A549 (cell line): ENCODE results near the gene DMBT1. TPM values are rescaled to one million over a fixed set of nuclear protein-coding genes. Genes with fewer than 3 reads are reported as not detected.
A peak's percentile ranks its signal among the peaks of the same experiment; 100 is the strongest.

Experiments
- ATAC-seq, 2 experiments: fragments of 200-7000 bp in 1 of 2; fragments of >200 bp in 1 of 2; cut with Nextera tagmentation in 1 of 2; cut with Tn5 transposase in 1 of 2; 3 replicates each; pipeline versions ENCODE4 v1.8.0 to v1.9.1; 2018 to 2020; ENCODE audit warnings: mild to moderate bottlenecking in 1 of 2, moderate library complexity in 1 of 2
- CTCF ChIA-PET: fragments of 300-600 bp; sonication (Branson Sonifier 250); formaldehyde crosslinking; extraction: SDS; loops from one replicate; lab custom pipeline; 2021; ENCODE audit warnings: antibody characterized with exemption, inconsistent platforms; lab: Yijun Ruan, JAX
- POLR2A ChIA-PET: fragments of 350-600 bp; formaldehyde crosslinking; extraction: SDS; loops from one replicate; lab custom pipeline; 2021; ENCODE audit warnings: antibody characterized with exemption, inconsistent platforms; lab: Yijun Ruan, JAX
- DNase-seq, 2 experiments: peaks; one replicate each; pipeline versions ENCODE4 v3.0.0 to v3.0.0-alpha.2; 2011 to 2016; ENCODE audit warnings: low read depth in 1 of 2, low spot score in 1 of 2
- FAIRE-seq: peaks from 2 replicates; lab custom pipeline; 2011; peaks lifted over from hg19 to GRCh38; lab: Jason Lieb, UNC
- H3K27ac ChIP-seq, 2 experiments: fragments of >200 bp; sonication (Bioruptor Twin); formaldehyde crosslinking; 3 replicates each; pipeline ENCODE4 v1.5.1; 2016 to 2017
- H3K4me1 ChIP-seq: fragments of >200 bp; sonication (Bioruptor Twin); formaldehyde crosslinking; 3 replicates; pipeline ENCODE4 v1.6.1; 2016
- H3K4me2 ChIP-seq: fragments of >200 bp; sonication (Bioruptor Twin); formaldehyde crosslinking; 3 replicates; pipeline ENCODE4 v1.6.1; 2016
- H3K4me3 ChIP-seq: fragments of >200 bp; sonication (Bioruptor Twin); formaldehyde crosslinking; 3 replicates; pipeline ENCODE4 v1.5.1; 2016
- H3K9me3 ChIP-seq: fragments of >200 bp; sonication (Bioruptor Twin); formaldehyde crosslinking; 3 replicates; pipeline ENCODE4 v1.6.1; 2016
- CBX8 ChIP-seq: fragments of 200-600 bp; sonication (generic); IDR thresholded peaks from 2 replicates; pipeline ENCODE4 v1.6.1; 2016
- CHD2 ChIP-seq: fragments of 150-350 bp; IDR thresholded peaks from 2 replicates; pipeline ENCODE4 v1.6.1; 2014; ENCODE audit warnings: low read length; ENCODE audit not compliant: partially characterized antibody
- CHD4 ChIP-seq: fragments of 200-600 bp; sonication (generic); IDR thresholded peaks from 2 replicates; pipeline ENCODE4 v1.6.1; 2016; ENCODE audit warnings: antibody characterized with exemption, mild to moderate bottlenecking, borderline replicate concordance
- EHF ChIP-seq: fragments of 250-450 bp; sonication (Bioruptor Pico); IDR thresholded peaks from 2 replicates; pipeline ENCODE4 v1.5.0; 2020; ENCODE audit warnings: mild to moderate bottlenecking
- EP300 ChIP-seq, 2 experiments: fragments of >200 bp; sonication (Bioruptor Twin); formaldehyde crosslinking; IDR thresholded peaks; 2 replicates in 1 of 2; 3 replicates in 1 of 2; pipeline ENCODE4 v1.6.1; 2016 to 2017
- FOSB ChIP-seq: fragments of 250-450 bp; sonication (Bioruptor Pico); IDR thresholded peaks from 2 replicates; pipeline ENCODE4 v1.5.0; 2020; ENCODE audit warnings: mild to moderate bottlenecking, moderate library complexity
- GATA3 ChIP-seq: IDR thresholded peaks from 2 replicates; pipeline ENCODE4 v1.6.1; 2012; ENCODE audit warnings: borderline replicate concordance
- HDAC2 ChIP-seq: fragments of 200-600 bp; sonication (generic); IDR thresholded peaks from 2 replicates; pipeline ENCODE4 v1.6.1; 2016
- HEYL ChIP-seq: fragments of 250-450 bp; sonication (Bioruptor Pico); IDR thresholded peaks from 2 replicates; pipeline ENCODE4 v1.8.0; 2021; ENCODE audit warnings: mild to moderate bottlenecking, moderate library complexity
- JUNB ChIP-seq: fragments of >200 bp; sonication (Bioruptor Twin); formaldehyde crosslinking; IDR thresholded peaks from 2 replicates; pipeline ENCODE4 v1.6.1; 2016
- MAFK ChIP-seq: fragments of 450-650 bp; IDR thresholded peaks from 2 replicates; pipeline ENCODE4 v1.6.1; 2014; ENCODE audit not compliant: partially characterized antibody
- PHF8 ChIP-seq: fragments of 200-600 bp; sonication (generic); IDR thresholded peaks from 2 replicates; pipeline ENCODE4 v1.6.1; 2016; ENCODE audit warnings: low read depth, mild to moderate bottlenecking, antibody characterized with exemption, moderate library complexity, borderline replicate concordance
- POLR2AphosphoS2 ChIP-seq: conservative IDR thresholded peaks from 2 replicates; pipeline ENCODE4 v1.6.1; 2012; ENCODE audit warnings: low read length, improper control_type of control experiment, inconsistent platforms
- RAD21 ChIP-seq, 2 experiments: fragments of >200 bp in 1 of 2; sonication (Bioruptor Twin) in 1 of 2; formaldehyde crosslinking in 1 of 2; IDR thresholded peaks in 1 of 2; conservative IDR thresholded peaks in 1 of 2; 2 replicates in 1 of 2; 3 replicates in 1 of 2; pipeline ENCODE4 v1.6.1; 2012 to 2018; ENCODE audit warnings: inconsistent platforms in 1 of 2
- RNF2 ChIP-seq: fragments of 200-600 bp; sonication (generic); IDR thresholded peaks from 2 replicates; pipeline ENCODE4 v1.6.1; 2016; ENCODE audit warnings: low read depth, mild to moderate bottlenecking, antibody characterized with exemption, moderate library complexity, borderline replicate concordance
- ZFP36 ChIP-seq: fragments of 450-650 bp; IDR thresholded peaks from 2 replicates; pipeline ENCODE4 v1.6.1; 2014; ENCODE audit warnings: borderline replicate concordance; ENCODE audit not compliant: partially characterized antibody
- ZSCAN20 ChIP-seq: fragments of 250-450 bp; sonication (Bioruptor Pico); IDR thresholded peaks from 2 replicates; pipeline ENCODE4 v1.8.0; 2022; ENCODE audit warnings: mild to moderate bottlenecking, moderate library complexity
- WGBS: methylation state at CpG from one replicate; pipeline ENCODE4 v1.1.6; 2017; ENCODE audit errors: missing lambda C conversion rate; 5-methylcytosine and 5-hydroxymethylcytosine counted together
- polyA plus RNA-seq, 4 experiments: library from polyadenylated mRNA; depleted of rRNA in 3 of 4; stranded (reverse); fragments of >200 nt; fragmentation: RNase III in 1 of 4; extraction: RNeasy Plus Mini Kit Qiagen cat#74134 plus additional on column Dnase treatment in 1 of 4; gene quantifications; 2 replicates in 3 of 4; 3 replicates in 1 of 4; pipeline ENCODE4 v1.2.3, GENCODE V29; 2011 to 2017
- TF ChIP-seq, protein P1 (sequence below): fragments of >200 bp; sonication (Bioruptor Twin); formaldehyde crosslinking; IDR thresholded peaks from 3 replicates; pipeline ENCODE4 v1.5.1; 2016
- TF ChIP-seq, protein P2 (sequence below): fragments of >200 bp; sonication (Bioruptor Twin); formaldehyde crosslinking; IDR thresholded peaks from 2 replicates; pipeline ENCODE4 v1.6.1; 2016
- TF ChIP-seq, protein P3 (sequence below): fragments of 250-450 bp; sonication (Bioruptor Pico); IDR thresholded peaks from 2 replicates; pipeline ENCODE4 v1.5.0; 2021; ENCODE audit warnings: mild to moderate bottlenecking, moderate library complexity, borderline replicate concordance
- TF ChIP-seq, protein P4 (sequence below): fragments of 200-600 bp; sonication (generic); IDR thresholded peaks from 2 replicates; pipeline ENCODE4 v1.6.1; 2016; ENCODE audit warnings: antibody characterized with exemption, mild to moderate bottlenecking, moderate library complexity

DMBT1 gene
- polyA plus RNA-seq, 2 of the 4 experiments (the other 2 are of a cell fraction) = 0.01 to 0.03 TPM

DNA sequence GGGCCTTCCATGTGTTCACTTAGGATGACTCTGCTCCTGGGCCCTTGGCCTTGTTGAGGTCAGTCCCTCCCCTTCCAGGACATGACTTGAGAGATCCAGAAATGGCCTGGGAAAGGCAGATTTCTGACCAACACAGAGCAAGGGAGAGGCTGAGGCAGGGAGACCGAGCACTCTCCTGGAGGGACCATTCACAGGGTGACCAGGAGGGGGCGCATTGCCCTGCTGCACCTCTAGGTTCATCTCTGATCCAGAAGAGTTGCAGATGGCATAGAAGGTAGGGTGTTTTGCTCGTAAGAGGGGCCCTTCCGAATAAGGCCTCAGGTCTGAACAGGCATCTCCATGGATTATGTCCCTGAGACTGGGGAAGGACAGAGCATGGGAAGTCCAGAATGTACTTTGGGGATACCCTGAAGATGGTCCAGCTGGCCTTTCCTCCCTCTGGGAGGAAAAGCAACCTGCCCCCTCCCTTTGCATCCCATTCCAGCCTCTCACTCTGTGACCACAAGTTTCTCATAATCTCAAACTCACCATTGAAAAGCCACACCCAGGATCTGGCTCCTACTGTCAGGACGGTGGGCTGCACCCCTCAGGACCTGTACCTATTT, 6.6 kb downstream of the DMBT1 start:
- ATAC-seq (peak; percentile 33 to 81; a peak in 3 of 6 replicates), DNase-seq (peak in 1 of 2 experiments; percentile 31), FAIRE-seq (no peak)
- ChIA-PET CTCF (interaction anchor here (1.0 to 10.2 kb wide), 14 partner anchors 11 to 271 kb away, joined by 3 to 136 read pairs (median 14); no protein-coding TSS in a partner anchor), POLR2A (no interaction called here)
- no peak overlapping the region for H3K4me2 ChIP-seq
- no peak overlapping the region for H3K4me3 ChIP-seq
- no peaks in the 10 kb centered on the region for H3K9me3 ChIP-seq
- whole genome bisulfite sequencing = 24% methylated on average over 5 of the region's 5 CpGs
- H3K27ac ChIP-seq = no peak overlapping the region
- H3K4me1 ChIP-seq = 0 out of 3 replicates have a peak, but pooled peaks cover 3% of the 10 kb centered on the region
- TF ChIP-seq RAD21 (conservative IDR thresholded peaks at IDR 0.05 in 1 of 2, IDR thresholded peaks at IDR 0.05 in 1 of 2) (peak; percentile 12 to 32; a peak in 2 of 5 replicates), GATA3 (no peak)
- TF ChIP-seq, protein P1, sequence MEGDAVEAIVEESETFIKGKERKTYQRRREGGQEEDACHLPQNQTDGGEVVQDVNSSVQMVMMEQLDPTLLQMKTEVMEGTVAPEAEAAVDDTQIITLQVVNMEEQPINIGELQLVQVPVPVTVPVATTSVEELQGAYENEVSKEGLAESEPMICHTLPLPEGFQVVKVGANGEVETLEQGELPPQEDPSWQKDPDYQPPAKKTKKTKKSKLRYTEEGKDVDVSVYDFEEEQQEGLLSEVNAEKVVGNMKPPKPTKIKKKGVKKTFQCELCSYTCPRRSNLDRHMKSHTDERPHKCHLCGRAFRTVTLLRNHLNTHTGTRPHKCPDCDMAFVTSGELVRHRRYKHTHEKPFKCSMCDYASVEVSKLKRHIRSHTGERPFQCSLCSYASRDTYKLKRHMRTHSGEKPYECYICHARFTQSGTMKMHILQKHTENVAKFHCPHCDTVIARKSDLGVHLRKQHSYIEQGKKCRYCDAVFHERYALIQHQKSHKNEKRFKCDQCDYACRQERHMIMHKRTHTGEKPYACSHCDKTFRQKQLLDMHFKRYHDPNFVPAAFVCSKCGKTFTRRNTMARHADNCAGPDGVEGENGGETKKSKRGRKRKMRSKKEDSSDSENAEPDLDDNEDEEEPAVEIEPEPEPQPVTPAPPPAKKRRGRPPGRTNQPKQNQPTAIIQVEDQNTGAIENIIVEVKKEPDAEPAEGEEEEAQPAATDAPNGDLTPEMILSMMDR = peak; percentile 42

DNA sequence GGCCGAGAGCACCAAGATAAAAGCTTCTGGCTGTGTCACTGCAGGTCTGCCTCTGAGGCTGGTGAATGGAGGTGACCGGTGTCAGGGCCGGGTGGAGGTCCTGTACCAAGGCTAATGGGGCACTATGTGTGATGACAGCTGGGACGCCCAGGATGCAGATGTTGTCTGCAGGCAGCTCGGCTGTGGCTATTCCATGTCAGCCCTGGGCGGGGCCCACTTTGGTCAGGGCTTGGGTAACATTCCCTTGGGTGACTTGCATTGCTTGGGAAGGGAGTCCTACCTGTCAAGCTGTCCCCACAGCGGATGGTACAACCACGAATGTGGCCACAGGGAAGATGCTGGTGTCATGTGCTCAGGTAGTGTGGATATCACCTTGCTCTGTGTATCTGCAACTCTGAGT, 8.0 kb downstream of the DMBT1 start:
- no peak for DNase-seq
- Histone ChIP-seq H3K4me2 (no peak overlapping the region), H3K4me3 (no peak overlapping the region)
- POLR2A ChIA-PET = no interaction called here
- TF ChIP-seq, protein P1 = no peak
- TF ChIP-seq, protein P2, sequence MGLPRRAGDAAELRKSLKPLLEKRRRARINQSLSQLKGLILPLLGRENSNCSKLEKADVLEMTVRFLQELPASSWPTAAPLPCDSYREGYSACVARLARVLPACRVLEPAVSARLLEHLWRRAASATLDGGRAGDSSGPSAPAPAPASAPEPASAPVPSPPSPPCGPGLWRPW = no peak
- no peak for TF ChIP-seq FOSB (CRISPR knock-in tag)
- TF ChIP-seq CHD2 = no peak
- no peak for TF ChIP-seq CHD4
- no peak for TF ChIP-seq ZSCAN20 (CRISPR knock-in tag)
- no peak for TF ChIP-seq HEYL
- TF ChIP-seq, all 56 proteins: peak for 0
- H3K4me1 ChIP-seq = 0 out of 3 replicates have a peak, but pooled peaks cover 3% of the 10 kb centered on the region
- CTCF ChIA-PET = interaction anchor here (0.9 to 10.2 kb wide), 5 partner anchors 12 to 834 kb away, joined by 3 to 136 read pairs (median 10); no protein-coding TSS in a partner anchor
- FAIRE-seq (no peak), ATAC-seq (no peak; a peak in 1 of 6 replicates)
- 13% methylated on average over 8 of the region's 8 CpGs for WGBS
- H3K27ac ChIP-seq = no peak overlapping the region
- H3K9me3 ChIP-seq = no peaks in the 10 kb centered on the region

DNA sequence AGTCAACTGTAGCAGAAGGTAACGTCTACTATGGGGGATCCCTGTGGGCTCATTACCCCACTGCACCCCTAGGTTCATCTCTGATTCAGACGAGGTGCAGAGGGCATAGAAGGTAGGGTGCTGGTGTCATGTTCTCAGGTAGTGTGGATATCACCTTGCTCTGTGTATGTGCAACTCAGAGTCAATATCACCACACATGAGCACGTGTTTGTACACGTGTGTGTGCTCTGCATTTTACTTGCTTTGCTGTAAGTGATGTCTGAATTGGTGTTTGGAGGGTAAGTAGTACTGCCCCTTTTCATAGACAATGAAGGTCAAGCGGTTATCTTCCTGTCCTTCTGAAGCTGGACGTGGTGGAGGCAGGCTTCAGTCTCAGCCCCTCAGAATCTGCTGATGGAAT, 10.4 kb downstream of the DMBT1 start:
- POLR2A ChIA-PET = no interaction called here
- WGBS = 14% methylated on average over 6 of the region's 6 CpGs
- Histone ChIP-seq H3K4me3 (no peak overlapping the region), H3K4me2 (no peak overlapping the region), H3K4me1 (0 out of 3 replicates have a peak, but pooled peaks cover 2% of the 10 kb centered on the region), H3K9me3 (peaks cover 9% of the 10 kb centered on the region; the same call in 2 of the 3 replicates), H3K27ac (no peak overlapping the region)
- DNase-seq (no peak), FAIRE-seq (no peak), ATAC-seq (no peak)
- CTCF ChIA-PET = interaction anchor here (1.0 to 10.2 kb wide), 2 partner anchors 78 to 275 kb away, joined by 3 to 136 read pairs; no protein-coding TSS in a partner anchor
- no peak for TF ChIP-seq CBX8
- TF ChIP-seq HDAC2 = no peak
- TF ChIP-seq MAFK = no peak
- TF ChIP-seq EHF (CRISPR knock-in tag) = no peak
- TF ChIP-seq POLR2AphosphoS2 = no peak
- TF ChIP-seq, protein P2 = no peak
- no peak for TF ChIP-seq EP300 (IDR thresholded peaks at IDR 0.05)
- TF ChIP-seq, protein P3, sequence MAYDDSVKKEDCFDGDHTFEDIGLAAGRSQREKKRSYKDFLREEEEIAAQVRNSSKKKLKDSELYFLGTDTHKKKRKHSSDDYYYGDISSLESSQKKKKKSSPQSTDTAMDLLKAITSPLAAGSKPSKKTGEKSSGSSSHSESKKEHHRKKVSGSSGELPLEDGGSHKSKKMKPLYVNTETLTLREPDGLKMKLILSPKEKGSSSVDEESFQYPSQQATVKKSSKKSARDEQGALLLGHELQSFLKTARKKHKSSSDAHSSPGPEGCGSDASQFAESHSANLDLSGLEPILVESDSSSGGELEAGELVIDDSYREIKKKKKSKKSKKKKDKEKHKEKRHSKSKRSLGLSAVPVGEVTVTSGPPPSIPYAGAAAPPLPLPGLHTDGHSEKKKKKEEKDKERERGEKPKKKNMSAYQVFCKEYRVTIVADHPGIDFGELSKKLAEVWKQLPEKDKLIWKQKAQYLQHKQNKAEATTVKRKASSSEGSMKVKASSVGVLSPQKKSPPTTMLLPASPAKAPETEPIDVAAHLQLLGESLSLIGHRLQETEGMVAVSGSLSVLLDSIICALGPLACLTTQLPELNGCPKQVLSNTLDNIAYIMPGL = no peak
- TF ChIP-seq ZFP36 = no peak
- TF ChIP-seq, protein P4, sequence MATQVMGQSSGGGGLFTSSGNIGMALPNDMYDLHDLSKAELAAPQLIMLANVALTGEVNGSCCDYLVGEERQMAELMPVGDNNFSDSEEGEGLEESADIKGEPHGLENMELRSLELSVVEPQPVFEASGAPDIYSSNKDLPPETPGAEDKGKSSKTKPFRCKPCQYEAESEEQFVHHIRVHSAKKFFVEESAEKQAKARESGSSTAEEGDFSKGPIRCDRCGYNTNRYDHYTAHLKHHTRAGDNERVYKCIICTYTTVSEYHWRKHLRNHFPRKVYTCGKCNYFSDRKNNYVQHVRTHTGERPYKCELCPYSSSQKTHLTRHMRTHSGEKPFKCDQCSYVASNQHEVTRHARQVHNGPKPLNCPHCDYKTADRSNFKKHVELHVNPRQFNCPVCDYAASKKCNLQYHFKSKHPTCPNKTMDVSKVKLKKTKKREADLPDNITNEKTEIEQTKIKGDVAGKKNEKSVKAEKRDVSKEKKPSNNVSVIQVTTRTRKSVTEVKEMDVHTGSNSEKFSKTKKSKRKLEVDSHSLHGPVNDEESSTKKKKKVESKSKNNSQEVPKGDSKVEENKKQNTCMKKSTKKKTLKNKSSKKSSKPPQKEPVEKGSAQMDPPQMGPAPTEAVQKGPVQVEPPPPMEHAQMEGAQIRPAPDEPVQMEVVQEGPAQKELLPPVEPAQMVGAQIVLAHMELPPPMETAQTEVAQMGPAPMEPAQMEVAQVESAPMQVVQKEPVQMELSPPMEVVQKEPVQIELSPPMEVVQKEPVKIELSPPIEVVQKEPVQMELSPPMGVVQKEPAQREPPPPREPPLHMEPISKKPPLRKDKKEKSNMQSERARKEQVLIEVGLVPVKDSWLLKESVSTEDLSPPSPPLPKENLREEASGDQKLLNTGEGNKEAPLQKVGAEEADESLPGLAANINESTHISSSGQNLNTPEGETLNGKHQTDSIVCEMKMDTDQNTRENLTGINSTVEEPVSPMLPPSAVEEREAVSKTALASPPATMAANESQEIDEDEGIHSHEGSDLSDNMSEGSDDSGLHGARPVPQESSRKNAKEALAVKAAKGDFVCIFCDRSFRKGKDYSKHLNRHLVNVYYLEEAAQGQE = no peak
- no peak for TF ChIP-seq RNF2
- no peak for TF ChIP-seq PHF8
- TF ChIP-seq JUNB = no peak
